B cell (primary cell): ENCODE measurements around the gene ZMYM2.

Experiments
- CTCF ChIP-seq: fragments of 200-600 bp; IDR thresholded peaks from one replicate; pipeline ENCODE4 v1.8.0; 2022; ENCODE audit warnings: antibody characterized with exemption, mild to moderate bottlenecking
- EZH2 ChIP-seq: IDR thresholded peaks from 2 replicates; pipeline ENCODE4 v1.6.1; 2012; ENCODE audit warnings: borderline replicate concordance, low read depth, mild to moderate bottlenecking, moderate library complexity, low read length; ENCODE audit not compliant: insufficient read depth, poor library complexity, severe bottlenecking

- TF ChIP-seq CTCF (no peak), EZH2 (no peak)
Observed at GRCh38 chr13:19967621-19968020, 9.1 kb downstream of the ZMYM2 start.
